Activated T-cell treated with anti-CD3 and anti-CD28 coated beads for 48 hours (primary cell): ENCODE results near the gene ISOC1.

Experiments used
- DNase-seq: peaks from one replicate; pipeline ENCODE4 v3.0.0-alpha.2; 2020; ENCODE audit warnings: low read depth

ISOC1 gene

GRCh38 chr5:129094924-129095899 lies 663 bp downstream of the ISOC1 start:
- DNase-seq: peak; percentile 36

GRCh38 chr5:129096382-129096991 lies 1.9 kb downstream of the ISOC1 start:
- DNase-seq: no peak

- DNase-seq: no peak
Observed at GRCh38 chr5:129097498-129098296, 3.1 kb downstream of the ISOC1 start.

GRCh38 chr5:129098488-129099183 lies 4.1 kb downstream of the ISOC1 start:
- DNase-seq: no peak

GRCh38 chr5:129099184-129099569 lies 4.6 kb downstream of the ISOC1 start:
- DNase-seq: no peak

GRCh38 chr5:129101794-129102193 lies 7.2 kb downstream of the ISOC1 start:
- DNase-seq: no peak

GRCh38 chr5:129103397-129103796 lies 8.8 kb downstream of the ISOC1 start:
- no peak for DNase-seq

- no peak for DNase-seq
Observed at GRCh38 chr5:129104915-129105455, 10.4 kb downstream of the ISOC1 start.

- no peak for DNase-seq
Observed at GRCh38 chr5:129107637-129108036, 13.1 kb downstream of the ISOC1 start.

GRCh38 chr5:129110742-129111141 lies 16.2 kb downstream of the ISOC1 start:
- no peak for DNase-seq

- DNase-seq: no peak
Observed at GRCh38 chr5:129111351-129111750, 16.8 kb downstream of the ISOC1 start.

- no peak for DNase-seq
Observed at GRCh38 chr5:129112295-129112694, 17.7 kb downstream of the ISOC1 start.

GRCh38 chr5:129113867-129114266 lies 19.3 kb downstream of the ISOC1 start:
- DNase-seq: no peak

GRCh38 chr5:129114539-129115193 lies 20.1 kb downstream of the ISOC1 start:
- no peak for DNase-seq

GRCh38 chr5:129115680-129116079 lies 21.1 kb downstream of the ISOC1 start:
- DNase-seq: no peak

GRCh38 chr5:129116797-129117196 lies 22.2 kb downstream of the ISOC1 start:
- no peak for DNase-seq

GRCh38 chr5:129118405-129118804 lies 23.9 kb downstream of the ISOC1 start:
- no peak for DNase-seq

- DNase-seq: no peak
Observed at GRCh38 chr5:129118826-129119225, 24.3 kb downstream of the ISOC1 start.

GRCh38 chr5:129120158-129120581 lies 25.6 kb downstream of the ISOC1 start:
- no peak for DNase-seq

GRCh38 chr5:129122560-129122959 lies 28.0 kb downstream of the ISOC1 start:
- no peak for DNase-seq

- DNase-seq: no peak
Observed at GRCh38 chr5:129124608-129125007, 30.1 kb downstream of the ISOC1 start.
